Neuronal stem cell (in vitro differentiated cells): ENCODE results near the gene MAGI1.
"Not testable (repeated sequence)": the region's sequence is repeated elsewhere in the genome, so short reads cannot be mapped to it uniquely, and the experiment has no call there.

Source experiments
- DNase-seq: peaks from one replicate; pipeline ENCODE4 v3.0.0-alpha.2; 2013; ENCODE audit warnings: low spot score
- H2AFZ ChIP-seq: one replicate; pipeline ENCODE4 v1.6.1; 2013; ENCODE audit warnings: mild to moderate bottlenecking, low read length, inconsistent platforms
- H2AK5ac ChIP-seq: 2 replicates; pipeline ENCODE4 v1.6.1; 2013; ENCODE audit warnings: low read depth, mild to moderate bottlenecking, inconsistent platforms, low read length, moderate library complexity, mixed read lengths
- H2BK120ac ChIP-seq: 2 replicates; pipeline ENCODE4 v1.6.1; 2013; ENCODE audit warnings: low read depth, mild to moderate bottlenecking, inconsistent platforms, low read length, moderate library complexity, mixed read lengths
- H2BK12ac ChIP-seq: one replicate; pipeline ENCODE4 v1.6.1; 2013; ENCODE audit warnings: low read length, inconsistent platforms
- H2BK15ac ChIP-seq: 2 replicates; pipeline ENCODE4 v1.6.1; 2013; ENCODE audit warnings: mild to moderate bottlenecking, low read length, inconsistent platforms, mixed read lengths
- H2BK5ac ChIP-seq: one replicate; pipeline ENCODE4 v1.6.1; 2013; ENCODE audit warnings: inconsistent platforms, mild to moderate bottlenecking, low read length, moderate library complexity
- H3K14ac ChIP-seq: one replicate; pipeline ENCODE4 v1.6.1; 2013; ENCODE audit warnings: low read length, inconsistent platforms
- H3K18ac ChIP-seq: 2 replicates; pipeline ENCODE4 v1.6.1; 2013; ENCODE audit warnings: low read length, inconsistent platforms
- H3K23ac ChIP-seq: 2 replicates; pipeline ENCODE4 v1.6.1; 2013; ENCODE audit warnings: low read depth, mild to moderate bottlenecking, mixed read lengths, low read length, inconsistent platforms; ENCODE audit not compliant: poor library complexity
- H3K27ac ChIP-seq: replicated peaks from 3 replicates; pipeline ENCODE4 v1.5.1; 2013; ENCODE audit warnings: low read length, inconsistent platforms
- H3K27me3 ChIP-seq, 3 experiments: 2 replicates each; pipeline ENCODE4 v1.6.1; 2013; ENCODE audit warnings: low read length in 3 of 3, mild to moderate bottlenecking in 2 of 3, inconsistent platforms in 1 of 3, low read depth in 1 of 3, mixed read lengths in 1 of 3, moderate library complexity in 1 of 3; ENCODE audit not compliant: control insufficient read depth in 3 of 3, insufficient read depth in 3 of 3
- H3K36me3 ChIP-seq, 2 donors: replicated peaks in 1 of 2; 2 replicates each; pipeline ENCODE4 v1.6.1; 2013; ENCODE audit warnings: low read length in 2 of 2; ENCODE audit not compliant: control insufficient read depth in 2 of 2, insufficient read depth in 2 of 2
- H3K4ac ChIP-seq: 2 replicates; pipeline ENCODE4 v1.6.1; 2013; ENCODE audit warnings: inconsistent platforms, mild to moderate bottlenecking, low read length, moderate library complexity
- H3K4me1 ChIP-seq, 2 donors: 1 replicate in 1 of 2; 2 replicates in 1 of 2; pipeline ENCODE4 v1.6.1; 2013; ENCODE audit warnings: low read length in 2 of 2, low read depth in 1 of 2; ENCODE audit not compliant: control insufficient read depth in 2 of 2, insufficient read depth in 1 of 2
- H3K4me2 ChIP-seq: one replicate; pipeline ENCODE4 v1.6.1; 2013; ENCODE audit warnings: mild to moderate bottlenecking, low read length, inconsistent platforms; ENCODE audit not compliant: insufficient read depth, poor library complexity, severe bottlenecking
- H3K4me3 ChIP-seq, 2 donors: 2 replicates each; pipeline ENCODE4 v1.5.1; 2013; ENCODE audit warnings: low read length in 2 of 2, mild to moderate bottlenecking in 2 of 2, inconsistent platforms in 1 of 2, moderate library complexity in 1 of 2
- H3K79me1 ChIP-seq: one replicate; pipeline ENCODE4 v1.6.1; 2013; ENCODE audit warnings: low read depth, mild to moderate bottlenecking, inconsistent platforms, low read length, moderate library complexity
- H3K9ac ChIP-seq: one replicate; pipeline ENCODE4 v1.6.1; 2013; ENCODE audit warnings: mild to moderate bottlenecking, low read depth, low read length, inconsistent platforms; ENCODE audit not compliant: poor library complexity
- H3K9me3 ChIP-seq, 2 donors: replicated peaks in 1 of 2; 2 replicates each; pipeline versions ENCODE3 to v1.6.1; 2013; ENCODE audit warnings: low read length in 2 of 2, mild to moderate bottlenecking in 2 of 2, inconsistent platforms in 1 of 2, low read depth in 1 of 2, mixed read lengths in 1 of 2, moderate library complexity in 1 of 2; ENCODE audit not compliant: control insufficient read depth in 2 of 2, insufficient read depth in 1 of 2
- H4K8ac ChIP-seq: one replicate; pipeline ENCODE4 v1.6.1; 2013; ENCODE audit warnings: low read depth, mild to moderate bottlenecking, inconsistent platforms, low read length, moderate library complexity
- H4K91ac ChIP-seq: one replicate; pipeline ENCODE4 v1.6.1; 2013; ENCODE audit warnings: low read length, low read depth, mild to moderate bottlenecking, inconsistent platforms; ENCODE audit not compliant: poor library complexity
- WGBS, 2 donors: extraction: QIAGEN DNeasy Blood & Tissue Kit; methylation state at CpG; one replicate each; pipeline ENCODE4 v1.1.7; 2013; ENCODE audit warnings: missing lambda C conversion rate in 2 of 2, mixed read lengths in 1 of 2; ENCODE audit not compliant: insufficient read length in 2 of 2, insufficient replicate concordance in 1 of 2; ENCODE audit errors: extremely low coverage in 2 of 2; 5-methylcytosine and 5-hydroxymethylcytosine counted together

Gene MAGI1

GRCh38 chr3:65569845-65570405, 468.8 kb downstream of the MAGI1 start:
- Histone ChIP-seq H3K4me3 (no peak overlapping the region), H4K91ac (no peak overlapping the region), H3K4ac (no peak overlapping the region), H3K4me1 (peaks cover 0 to 4% of the 10 kb centered on the region in 2 donors), H2BK5ac (no peak overlapping the region), H3K18ac (no peak overlapping the region), H2AK5ac (no peak overlapping the region), H3K79me1 (no peaks in the 10 kb centered on the region), H3K14ac (no peak overlapping the region), H2BK120ac (no peak overlapping the region), H3K27ac (no peak overlapping the region), H3K4me2 (no peak overlapping the region), H3K27me3 (no peaks in the 10 kb centered on the region), H2AFZ (no peak overlapping the region), H4K8ac (no peak overlapping the region), H2BK15ac (no peak overlapping the region), H3K9me3 (peaks cover 0 to 11% of the 10 kb centered on the region in 2 donors), H3K36me3 (no peaks in the 10 kb centered on the region), H2BK12ac (no peak overlapping the region), H3K23ac (no peak overlapping the region), H3K9ac (no peak overlapping the region)
- no peak for DNase-seq
- no CpG with 5 or more reads among the region's 3 CpGs for WGBS, 2 donors

- Histone ChIP-seq H2BK5ac (no peak overlapping the region), H3K14ac (no peak overlapping the region), H4K91ac (no peak overlapping the region), H3K18ac (no peak overlapping the region), H2BK15ac (no peak overlapping the region), H3K27ac (no peak overlapping the region), H2BK120ac (no peak overlapping the region), H3K4me3 (no peak overlapping the region), H3K27me3 (no peaks in the 10 kb centered on the region), H3K4me2 (no peak overlapping the region), H4K8ac (no peak overlapping the region), H3K4ac (no peak overlapping the region), H3K4me1 (peaks cover 3 to 6% of the 10 kb centered on the region in 2 donors), H3K36me3 (no peaks in the 10 kb centered on the region), H3K9me3 (peaks cover 0 to 8% of the 10 kb centered on the region in 2 donors), H2AFZ (no peak overlapping the region), H3K79me1 (no peaks in the 10 kb centered on the region), H3K9ac (no peak overlapping the region), H3K23ac (no peak overlapping the region), H2AK5ac (no peak overlapping the region), H2BK12ac (no peak overlapping the region)
- no CpG with 5 or more reads among the region's 1 CpG for WGBS, 2 donors
- DNase-seq: no peak
Measured at GRCh38 chr3:65569129-65569528, 469.6 kb downstream of the MAGI1 start.

- H3K4me3 ChIP-seq: no peak overlapping the region
- no peak overlapping the region for H2AK5ac ChIP-seq
- no peak overlapping the region for H3K23ac ChIP-seq
- no peak overlapping the region for H4K8ac ChIP-seq
- no peak overlapping the region for H2BK120ac ChIP-seq
- no peak overlapping the region for H3K27ac ChIP-seq
- H2BK15ac ChIP-seq: no peak overlapping the region
- no peak overlapping the region for H3K14ac ChIP-seq
- no peak overlapping the region for H2AFZ ChIP-seq
- no peak for DNase-seq
- H3K27me3 ChIP-seq: no peaks in the 10 kb centered on the region
- no peak overlapping the region for H4K91ac ChIP-seq
- H3K4ac ChIP-seq: no peak overlapping the region
- no peaks in the 10 kb centered on the region for H3K79me1 ChIP-seq
- H3K9ac ChIP-seq: no peak overlapping the region
- H3K36me3 ChIP-seq: no peaks in the 10 kb centered on the region
- H3K4me1 ChIP-seq: peaks cover 5 to 8% of the 10 kb centered on the region in 2 donors
- no peak overlapping the region for H2BK12ac ChIP-seq
- H3K4me2 ChIP-seq: no peak overlapping the region
- peaks cover 0 to 3% of the 10 kb centered on the region in 2 donors for H3K9me3 ChIP-seq
- no CpG with 5 or more reads among the region's 3 CpGs for WGBS, 2 donors
- no peak overlapping the region for H3K18ac ChIP-seq
- no peak overlapping the region for H2BK5ac ChIP-seq
Measured at GRCh38 chr3:65568497-65568896, 470.2 kb downstream of the MAGI1 start.

- not testable (repeated sequence) for H2BK12ac ChIP-seq, H2BK15ac ChIP-seq, H3K4ac ChIP-seq, H4K8ac ChIP-seq, H2BK120ac ChIP-seq, H3K14ac ChIP-seq, H3K9me3 ChIP-seq, H3K36me3 ChIP-seq, H3K4me2 ChIP-seq, H3K27ac ChIP-seq, H3K9ac ChIP-seq, H3K4me3 ChIP-seq, H4K91ac ChIP-seq, H3K23ac ChIP-seq, H2AFZ ChIP-seq, H3K79me1 ChIP-seq, DNase-seq, H3K27me3 ChIP-seq, H3K18ac ChIP-seq, H2AK5ac ChIP-seq, H2BK5ac ChIP-seq
- peaks cover 7 to 11% of the 10 kb centered on the region in 2 donors for H3K4me1 ChIP-seq
- no CpG with 5 or more reads among the region's 11 CpGs for WGBS, 2 donors
Measured at GRCh38 chr3:65565744-65566143, 473.0 kb downstream of the MAGI1 start.
